ENCODE measurements around the gene SPG7.

- TF ChIP-seq POLR2A (IDR thresholded peaks at IDR 0.05), result no peak
- TF ChIP-seq, protein P1, sequence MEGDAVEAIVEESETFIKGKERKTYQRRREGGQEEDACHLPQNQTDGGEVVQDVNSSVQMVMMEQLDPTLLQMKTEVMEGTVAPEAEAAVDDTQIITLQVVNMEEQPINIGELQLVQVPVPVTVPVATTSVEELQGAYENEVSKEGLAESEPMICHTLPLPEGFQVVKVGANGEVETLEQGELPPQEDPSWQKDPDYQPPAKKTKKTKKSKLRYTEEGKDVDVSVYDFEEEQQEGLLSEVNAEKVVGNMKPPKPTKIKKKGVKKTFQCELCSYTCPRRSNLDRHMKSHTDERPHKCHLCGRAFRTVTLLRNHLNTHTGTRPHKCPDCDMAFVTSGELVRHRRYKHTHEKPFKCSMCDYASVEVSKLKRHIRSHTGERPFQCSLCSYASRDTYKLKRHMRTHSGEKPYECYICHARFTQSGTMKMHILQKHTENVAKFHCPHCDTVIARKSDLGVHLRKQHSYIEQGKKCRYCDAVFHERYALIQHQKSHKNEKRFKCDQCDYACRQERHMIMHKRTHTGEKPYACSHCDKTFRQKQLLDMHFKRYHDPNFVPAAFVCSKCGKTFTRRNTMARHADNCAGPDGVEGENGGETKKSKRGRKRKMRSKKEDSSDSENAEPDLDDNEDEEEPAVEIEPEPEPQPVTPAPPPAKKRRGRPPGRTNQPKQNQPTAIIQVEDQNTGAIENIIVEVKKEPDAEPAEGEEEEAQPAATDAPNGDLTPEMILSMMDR (IDR thresholded peaks at IDR 0.05), result no peak
Measured at GRCh38 chr16:89460556-89460955, 47.6 kb upstream of the SPG7 start.
